Measurements from ENCODE around the gene SHH. TPM values are rescaled to one million over a fixed set of nuclear protein-coding genes. Genes with fewer than 3 reads are reported as not detected.

Gene SHH
- total and polyA plus RNA-seq, 3 donors from 2014 or later: 0.06 to 1.0 TPM; not detected in 1

DNA sequence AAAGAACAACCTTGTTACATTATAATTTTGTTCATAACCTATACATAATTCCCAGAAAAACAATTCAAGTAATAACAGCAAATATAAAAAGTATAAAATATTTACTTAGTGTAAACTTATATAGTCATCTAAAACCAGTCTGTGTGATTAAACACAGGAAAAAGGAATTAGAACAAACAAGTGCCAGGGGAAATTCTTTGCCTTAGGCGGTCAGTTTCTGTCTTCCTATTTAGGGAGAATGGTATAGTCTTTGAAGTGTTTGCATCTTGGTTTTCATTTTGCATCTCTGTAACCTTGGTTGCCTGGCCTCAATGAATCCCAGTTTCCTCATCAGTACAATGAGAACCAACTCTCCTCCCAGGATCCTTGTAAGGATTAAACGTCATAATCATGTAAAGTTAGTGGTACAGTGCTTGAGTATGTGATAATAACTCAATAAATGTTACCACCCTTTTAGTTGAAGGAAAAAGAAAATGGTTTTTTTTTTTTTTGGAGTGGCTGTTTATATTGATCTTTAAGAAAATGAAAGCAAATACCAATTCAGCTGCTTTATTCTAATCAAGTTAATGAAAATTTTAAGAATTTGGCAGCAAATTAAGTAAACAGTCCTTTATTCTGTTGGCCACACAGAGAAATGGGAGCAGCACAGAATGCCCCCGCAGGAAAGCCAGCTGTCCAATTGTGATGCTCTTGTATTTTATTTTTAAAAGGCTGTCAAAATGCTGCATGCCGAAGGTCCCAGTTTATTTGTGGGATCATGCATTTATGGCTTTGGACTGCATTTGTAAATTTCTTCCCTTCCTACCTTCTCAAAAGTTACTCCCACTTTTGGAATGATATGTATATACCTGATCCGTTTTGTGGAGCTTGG, 61.8 kb downstream of the SHH start:
- Histone ChIP-seq H3K9me3 (no peaks in the 10 kb centered on the region), H3K27me3 (no peaks in the 10 kb centered on the region), H3K36me3 (ENCODE audit: low read depth, missing control alignments) (no peaks in the 10 kb centered on the region), H3K4me3 (no peak overlapping the region), H3K27ac (no peak overlapping the region), H3K4me1 (no peaks in the 10 kb centered on the region)
- TF ChIP-seq, protein P1, sequence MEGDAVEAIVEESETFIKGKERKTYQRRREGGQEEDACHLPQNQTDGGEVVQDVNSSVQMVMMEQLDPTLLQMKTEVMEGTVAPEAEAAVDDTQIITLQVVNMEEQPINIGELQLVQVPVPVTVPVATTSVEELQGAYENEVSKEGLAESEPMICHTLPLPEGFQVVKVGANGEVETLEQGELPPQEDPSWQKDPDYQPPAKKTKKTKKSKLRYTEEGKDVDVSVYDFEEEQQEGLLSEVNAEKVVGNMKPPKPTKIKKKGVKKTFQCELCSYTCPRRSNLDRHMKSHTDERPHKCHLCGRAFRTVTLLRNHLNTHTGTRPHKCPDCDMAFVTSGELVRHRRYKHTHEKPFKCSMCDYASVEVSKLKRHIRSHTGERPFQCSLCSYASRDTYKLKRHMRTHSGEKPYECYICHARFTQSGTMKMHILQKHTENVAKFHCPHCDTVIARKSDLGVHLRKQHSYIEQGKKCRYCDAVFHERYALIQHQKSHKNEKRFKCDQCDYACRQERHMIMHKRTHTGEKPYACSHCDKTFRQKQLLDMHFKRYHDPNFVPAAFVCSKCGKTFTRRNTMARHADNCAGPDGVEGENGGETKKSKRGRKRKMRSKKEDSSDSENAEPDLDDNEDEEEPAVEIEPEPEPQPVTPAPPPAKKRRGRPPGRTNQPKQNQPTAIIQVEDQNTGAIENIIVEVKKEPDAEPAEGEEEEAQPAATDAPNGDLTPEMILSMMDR (IDR thresholded peaks at IDR 0.05): no peak
- TF ChIP-seq POLR2A (IDR thresholded peaks at IDR 0.05): no peak
- intact Hi-C loops (cut with DNase I; ENCODE audit: low total_unique reads): no loop called here
- DNase-seq: no peak
- 69 to 71% methylated on average over 5 of the region's 5 CpGs for WGBS, 2 donors

Other genes starting within 250 kb of the SHH start
- gene RBM33, start 167.8 kb downstream of the SHH start, total RNA-seq: 100 to 1,000 TPM in 1 of 2 donors, 10 to 100 TPM in 1; 93.4 to 104 TPM
- gene RBM33, start 167.8 kb downstream of the SHH start, polyA plus RNA-seq (ENCODE audit: insufficient read depth, low read depth, low replicate concordance): 27.3 TPM

All from testis (tissue), 3 donors.